HEK293 (cell line): Measurements from ENCODE around the gene ROS1.

ENCODE experiments used
- ATF2 ChIP-seq: fragments of 450-650 bp; formaldehyde crosslinking; IDR thresholded peaks from 2 replicates; pipeline ENCODE4 v1.5.1; 2016; ENCODE audit warnings: missing biosample characterization, missing genetic modification characterization, low read depth
- BCL11B ChIP-seq: fragments of 450-650 bp; formaldehyde crosslinking; IDR thresholded peaks from 2 replicates; pipeline ENCODE4 v1.5.1; 2016; ENCODE audit warnings: low read depth, missing biosample characterization, missing genetic modification characterization
- EGR2 ChIP-seq: fragments of 450-650 bp; formaldehyde crosslinking; IDR thresholded peaks from 2 replicates; pipeline ENCODE4 v1.5.1; 2016; ENCODE audit warnings: low read depth, missing biosample characterization, missing genetic modification characterization
- KLF1 ChIP-seq: fragments of 450-650 bp; formaldehyde crosslinking; IDR thresholded peaks from 2 replicates; pipeline ENCODE4 v1.5.1; 2016; ENCODE audit warnings: missing biosample characterization, missing genetic modification characterization
- MYNN ChIP-seq: fragments of 450-650 bp; formaldehyde crosslinking; IDR thresholded peaks from 2 replicates; pipeline ENCODE4 v1.5.1; 2016; ENCODE audit warnings: missing biosample characterization, missing genetic modification characterization, borderline replicate concordance
- PBX3 ChIP-seq: sonication (generic); formaldehyde crosslinking; IDR thresholded peaks from 2 replicates; pipeline ENCODE4 v1.8.1; 2022; ENCODE audit warnings: mild to moderate bottlenecking, moderate library complexity, missing genetic modification reagents
- SCRT1 ChIP-seq: fragments of 450-650 bp; formaldehyde crosslinking; IDR thresholded peaks from 2 replicates; pipeline ENCODE4 v1.5.1; 2016; ENCODE audit warnings: missing biosample characterization, missing genetic modification characterization, borderline replicate concordance
- SCRT2 ChIP-seq: fragments of 450-650 bp; formaldehyde crosslinking; IDR thresholded peaks from 2 replicates; pipeline ENCODE4 v1.5.1; 2016; ENCODE audit warnings: missing biosample characterization, missing genetic modification characterization
- SP2 ChIP-seq: fragments of 450-650 bp; formaldehyde crosslinking; IDR thresholded peaks from 2 replicates; pipeline ENCODE4 v1.5.1; 2016; ENCODE audit warnings: missing biosample characterization, missing genetic modification characterization
- YY1 ChIP-seq: fragments of 450-650 bp; formaldehyde crosslinking; IDR thresholded peaks from 2 replicates; pipeline ENCODE4 v1.5.1; 2018; ENCODE audit warnings: missing biosample characterization, missing genetic modification characterization
- ZFP37 ChIP-seq: fragments of 450-650 bp; formaldehyde crosslinking; IDR thresholded peaks from 2 replicates; pipeline ENCODE4 v1.5.1; 2016; ENCODE audit warnings: missing biosample characterization, missing genetic modification characterization
- ZNF148 ChIP-seq: fragments of 450-650 bp; formaldehyde crosslinking; IDR thresholded peaks from 2 replicates; pipeline ENCODE4 v1.5.0; 2017; ENCODE audit warnings: missing biosample characterization, missing genetic modification characterization, borderline replicate concordance
- ZNF239 ChIP-seq: fragments of 450-650 bp; formaldehyde crosslinking; IDR thresholded peaks from 2 replicates; pipeline ENCODE4 v1.5.1; 2016; ENCODE audit warnings: missing biosample characterization, missing genetic modification characterization
- ZNF341 ChIP-seq: fragments of 450-650 bp; formaldehyde crosslinking; IDR thresholded peaks from 2 replicates; pipeline ENCODE4; 2016; ENCODE audit warnings: low read depth, missing biosample characterization, missing genetic modification characterization
- ZNF394 ChIP-seq: fragments of 450-650 bp; formaldehyde crosslinking; IDR thresholded peaks from 2 replicates; pipeline ENCODE4 v1.5.1; 2016; ENCODE audit warnings: missing biosample characterization, missing genetic modification characterization, mild to moderate bottlenecking, moderate library complexity, borderline replicate concordance
- ZNF426 ChIP-seq: fragments of 450-650 bp; formaldehyde crosslinking; IDR thresholded peaks from 2 replicates; pipeline ENCODE4 v1.5.1; 2017; ENCODE audit warnings: missing biosample characterization, missing genetic modification characterization, mild to moderate bottlenecking, inconsistent platforms, moderate library complexity
- ZNF518A ChIP-seq: fragments of 450-650 bp; formaldehyde crosslinking; conservative IDR thresholded peaks from 2 replicates; pipeline ENCODE4 v1.5.1; 2016; ENCODE audit warnings: low read depth, missing biosample characterization, missing genetic modification characterization
- ZNF521 ChIP-seq: fragments of 450-650 bp; formaldehyde crosslinking; IDR thresholded peaks from 2 replicates; pipeline ENCODE4 v1.5.1; 2017; ENCODE audit warnings: missing biosample characterization, mild to moderate bottlenecking, missing genetic modification characterization
- ZNF555 ChIP-seq: fragments of 450-650 bp; formaldehyde crosslinking; conservative IDR thresholded peaks from 2 replicates; pipeline ENCODE4 v1.5.1; 2017; ENCODE audit warnings: missing biosample characterization, mild to moderate bottlenecking, missing genetic modification characterization, inconsistent platforms
- ZNF571 ChIP-seq: fragments of 450-650 bp; formaldehyde crosslinking; IDR thresholded peaks from 2 replicates; pipeline ENCODE4 v1.5.0; 2017; ENCODE audit warnings: missing biosample characterization, missing genetic modification characterization
- ZNF639 ChIP-seq: fragments of 450-650 bp; formaldehyde crosslinking; IDR thresholded peaks from 2 replicates; pipeline ENCODE4 v1.5.1; 2016; ENCODE audit warnings: missing biosample characterization, missing genetic modification characterization
- ZNF692 ChIP-seq: fragments of 450-650 bp; formaldehyde crosslinking; IDR thresholded peaks from 2 replicates; pipeline ENCODE4 v1.5.1; 2016; ENCODE audit warnings: missing biosample characterization, missing genetic modification characterization
- ZNF785 ChIP-seq: fragments of 450-650 bp; formaldehyde crosslinking; IDR thresholded peaks from 2 replicates; pipeline ENCODE4 v1.5.1; 2016; ENCODE audit warnings: missing biosample characterization, missing genetic modification characterization
- ZNF791 ChIP-seq: fragments of 450-650 bp; formaldehyde crosslinking; IDR thresholded peaks from 2 replicates; pipeline ENCODE4 v1.5.1; 2016; ENCODE audit warnings: missing biosample characterization, missing genetic modification characterization
- ZSCAN23 ChIP-seq: fragments of 450-650 bp; formaldehyde crosslinking; IDR thresholded peaks from 2 replicates; pipeline ENCODE4 v1.5.1; 2016; ENCODE audit warnings: missing biosample characterization, missing genetic modification characterization

Gene ROS1

GRCh38 chr6:117264692-117265409 lies 160.9 kb downstream of the ROS1 start (continued):
- TF ChIP-seq MYNN (tag by site-specific recombination) (no peak), SCRT2 (tag by site-specific recombination) (0 out of 2 replicates have a peak, but pooled peaks have one; percentile 13), ZNF692 (tag by site-specific recombination) (peak; percentile 98), ZNF394 (tag by site-specific recombination) (no peak), ZSCAN23 (tag by site-specific recombination) (no peak), ATF2 (tag by site-specific recombination) (no peak), ZNF791 (tag by site-specific recombination) (no peak), SCRT1 (no peak), ZNF555 (tag by site-specific recombination) (no peak), ZNF571 (tag by site-specific recombination) (no peak), SP2 (no peak), ZNF785 (no peak), ZNF239 (tag by site-specific recombination) (no peak), ZNF148 (no peak), EGR2 (tag by site-specific recombination) (no peak), ZNF341 (peak; percentile 51), ZFP37 (tag by site-specific recombination) (no peak), ZNF518A (no peak), ZNF521 (tag by site-specific recombination) (no peak), PBX3 (no peak), YY1 (tag by site-specific recombination) (no peak), KLF1 (tag by site-specific recombination) (no peak), ZNF639 (no peak), BCL11B (tag by site-specific recombination) (no peak), ZNF426 (tag by site-specific recombination) (no peak)
